Neural cell (in vitro differentiated cells): Measurements from ENCODE around the gene POLRMT. TPM values are rescaled to one million over a fixed set of nuclear protein-coding genes. Genes with fewer than 3 reads are reported as not detected.
A peak's percentile ranks its signal among the peaks of the same experiment; 100 is the strongest.

Source experiments
- H2AFZ ChIP-seq: fragments of 200-600, 300-800 bp; sonication (generic), shearing (Covaris generic); 2 replicates; pipeline ENCODE4 v1.6.0; 2014; ENCODE audit warnings: low read depth, mild to moderate bottlenecking, antibody characterized with exemption, low read length, moderate library complexity
- H3F3A ChIP-seq: fragments of 200-600 bp; shearing (Covaris generic); 2 replicates; pipeline ENCODE4 v1.6.1; 2016; ENCODE audit warnings: mild to moderate bottlenecking, moderate library complexity, mixed read lengths, antibody characterized with exemption, low read length; ENCODE audit not compliant: insufficient read depth, poor library complexity, severe bottlenecking
- H3K27ac ChIP-seq: fragments of 200-600, 300-800 bp; sonication (generic), shearing (Covaris generic); 2 replicates; pipeline ENCODE4 v1.5.1; 2014; ENCODE audit warnings: mild to moderate bottlenecking, low read length, moderate library complexity
- H3K27me3 ChIP-seq: fragments of 300-800, 200-600 bp; sonication (generic), shearing (Covaris generic); 2 replicates; pipeline ENCODE4 v1.6.0; 2014; ENCODE audit warnings: mild to moderate bottlenecking, low read depth, low read length, moderate library complexity; ENCODE audit not compliant: insufficient read depth
- H3K36me3 ChIP-seq: fragments of 300-800, 200-600 bp; sonication (generic), shearing (Covaris generic); 2 replicates; pipeline ENCODE4 v1.5.1; 2014; ENCODE audit warnings: mild to moderate bottlenecking, antibody characterized with exemption, low read length, moderate library complexity; ENCODE audit not compliant: insufficient read depth
- H3K4me2 ChIP-seq: fragments of 300-800, 200-600 bp; sonication (generic), shearing (Covaris generic); 2 replicates; pipeline ENCODE4 v1.6.0; 2014; ENCODE audit warnings: mild to moderate bottlenecking, low read length
- H3K4me3 ChIP-seq: fragments of 300-800, 200-600 bp; sonication (generic), shearing (Covaris generic); 2 replicates; pipeline ENCODE4 v1.5.1; 2014; ENCODE audit warnings: mild to moderate bottlenecking, low read length, moderate library complexity
- H3K79me2 ChIP-seq: fragments of 200-600 bp; shearing (Covaris generic); replicated peaks from 2 replicates; pipeline ENCODE4 v1.6.0; 2014; ENCODE audit warnings: mild to moderate bottlenecking, low read length, moderate library complexity; ENCODE audit not compliant: insufficient read depth
- H3K9ac ChIP-seq: fragments of 300-800, 200-600 bp; sonication (generic), shearing (Covaris generic); 2 replicates; pipeline ENCODE4 v1.6.1; 2016; ENCODE audit warnings: mild to moderate bottlenecking, low read length, mixed read lengths
- H3K9me2 ChIP-seq: fragments of 200-600 bp; shearing (Covaris generic); 2 replicates; pipeline ENCODE4 v1.6.1; 2016; ENCODE audit warnings: mild to moderate bottlenecking, low read length, mixed read lengths; ENCODE audit not compliant: insufficient read depth
- H3K9me3 ChIP-seq: fragments of 200-600, 300-800 bp; sonication (generic), shearing (Covaris generic); 2 replicates; pipeline ENCODE4 v1.6.1; 2016; ENCODE audit warnings: mild to moderate bottlenecking, mixed run types, low read length, moderate library complexity, mixed read lengths
- H4K20me1 ChIP-seq: fragments of 200-600 bp; shearing (Covaris generic); 2 replicates; pipeline ENCODE4 v1.6.1; 2016; ENCODE audit warnings: mild to moderate bottlenecking, mixed run types; ENCODE audit not compliant: insufficient read depth
- CTCF ChIP-seq: fragments of 450-650 bp; IDR thresholded peaks from 2 replicates; pipeline ENCODE4 v1.5.1; 2014; ENCODE audit warnings: antibody characterized with exemption, mild to moderate bottlenecking, moderate library complexity; ENCODE audit not compliant: poor library complexity, severe bottlenecking
- EP300 ChIP-seq: fragments of 450-650 bp; conservative IDR thresholded peaks from 2 replicates; pipeline ENCODE4 v1.6.1; 2014; ENCODE audit warnings: antibody characterized with exemption, mild to moderate bottlenecking, moderate library complexity; ENCODE audit not compliant: poor library complexity, severe bottlenecking
- EZH2 ChIP-seq: fragments of 200-600, 300-800 bp; shearing (Covaris generic), sonication (generic); IDR thresholded peaks from 2 replicates; pipeline ENCODE4 v1.6.1; 2014; ENCODE audit warnings: antibody characterized with exemption, low read length, borderline replicate concordance, mild to moderate bottlenecking; ENCODE audit not compliant: insufficient read depth, poor library complexity, severe bottlenecking
- MXI1 ChIP-seq: fragments of 450-650 bp; conservative IDR thresholded peaks from 2 replicates; pipeline ENCODE4 v1.6.1; 2014; ENCODE audit warnings: antibody characterized with exemption, mild to moderate bottlenecking; ENCODE audit not compliant: poor library complexity, severe bottlenecking
- POLR2AphosphoS5 ChIP-seq: IDR thresholded peaks from 2 replicates; pipeline ENCODE4 v1.6.1; 2012
- RAD21 ChIP-seq: fragments of 450-650 bp; conservative IDR thresholded peaks from 2 replicates; pipeline ENCODE4 v1.6.1; 2014; ENCODE audit warnings: antibody characterized with exemption, mild to moderate bottlenecking, moderate library complexity
- REST ChIP-seq: IDR thresholded peaks from 2 replicates; pipeline ENCODE4 v1.6.1; 2012; ENCODE audit warnings: borderline replicate concordance
- SMC3 ChIP-seq: fragments of 450-650 bp; conservative IDR thresholded peaks from 2 replicates; pipeline ENCODE4 v1.6.1; 2014; ENCODE audit warnings: antibody characterized with exemption, mild to moderate bottlenecking, moderate library complexity; ENCODE audit not compliant: poor library complexity
- TAF1 ChIP-seq: IDR thresholded peaks from 2 replicates; pipeline ENCODE4 v1.6.1; 2012; ENCODE audit warnings: low read depth
- polyA plus RNA-seq: library from polyadenylated mRNA; depleted of rRNA; stranded (reverse); fragments of >200 nt; gene quantifications from 2 replicates; pipeline ENCODE4 v1.2.3, GENCODE V29; 2014

POLRMT gene
- polyA plus RNA-seq, 1 donor from 2014 or later: 28.3 TPM

GRCh38 chr19:572140-572742, 61.1 kb downstream of the POLRMT start, which contains the start of gene BSG:
Gene BSG (plus strand): TSS chr19:572596. CDS start chr19:572635, 39 bp downstream.
- Histone ChIP-seq H3K9ac (peak within 1 kb of the TSS; percentile 94), H3K4me2 (peak within 1 kb of the TSS; percentile 72), H3K9me2 (no peaks in the 10 kb centered on the region), H3K27ac (peak within 1 kb of the TSS; percentile 86), H3K9me3 (no peaks in the 10 kb centered on the region), H2AFZ (peak within 1 kb of the TSS; percentile 28), H4K20me1 (peaks cover 4% of the 10 kb centered on the region), H3K79me2 (peaks cover 40% of the 10 kb centered on the region), H3K27me3 (no peaks in the 10 kb centered on the region), H3K36me3 (no peaks in the 10 kb centered on the region), H3F3A (no peaks in the 10 kb centered on the region), H3K4me3 (peak within 1 kb of the TSS; percentile 99)
- peak; percentile 89 for TF ChIP-seq TAF1
- peak; percentile 74 for TF ChIP-seq EP300
- TF ChIP-seq POLR2AphosphoS5: peak; percentile 98
- peak; percentile 22 for TF ChIP-seq CTCF
- TF ChIP-seq EZH2: no peak
- TF ChIP-seq REST: peak; percentile 93
- no peak for TF ChIP-seq RAD21
- peak; percentile 36 for TF ChIP-seq SMC3
- TF ChIP-seq MXI1: peak; percentile 91

GRCh38 chr19:571566-571974, 61.8 kb downstream of the POLRMT start:
- peak overlapping the region; percentile 99 for H3K4me3 ChIP-seq
- no peak overlapping the region for H2AFZ ChIP-seq
- peak overlapping the region; percentile 51 for H3K4me2 ChIP-seq
- no peaks in the 10 kb centered on the region for H3K9me3 ChIP-seq
- no peak overlapping the region for H3K9ac ChIP-seq
- H3K36me3 ChIP-seq: no peaks in the 10 kb centered on the region
- H3F3A ChIP-seq: no peaks in the 10 kb centered on the region
- no peaks in the 10 kb centered on the region for H3K27me3 ChIP-seq
- no peaks in the 10 kb centered on the region for H3K9me2 ChIP-seq
- H3K27ac ChIP-seq: no peak overlapping the region
- no peak for TF ChIP-seq MXI1
- no peak for TF ChIP-seq EP300
- TF ChIP-seq REST: no peak
- no peak for TF ChIP-seq EZH2
- TF ChIP-seq RAD21: no peak
- no peak for TF ChIP-seq TAF1
- no peak for TF ChIP-seq SMC3
- TF ChIP-seq POLR2AphosphoS5: no peak
- TF ChIP-seq CTCF: no peak
- H4K20me1 ChIP-seq: peaks cover 4% of the 10 kb centered on the region
- H3K79me2 ChIP-seq: peaks cover 34% of the 10 kb centered on the region
